GM20431 (cell line): ENCODE data around the gene MKS1.

Experiments used
- in situ Hi-C: fragments of 300-500 bp; cut with MseI, MboI; formaldehyde crosslinking; loops from one replicate; pipeline ENCODE4 v1.15.0; 2020; ENCODE audit warnings: low sequenced_read_pairs; ENCODE audit not compliant: unreplicated experiment

Gene MKS1

DNA sequence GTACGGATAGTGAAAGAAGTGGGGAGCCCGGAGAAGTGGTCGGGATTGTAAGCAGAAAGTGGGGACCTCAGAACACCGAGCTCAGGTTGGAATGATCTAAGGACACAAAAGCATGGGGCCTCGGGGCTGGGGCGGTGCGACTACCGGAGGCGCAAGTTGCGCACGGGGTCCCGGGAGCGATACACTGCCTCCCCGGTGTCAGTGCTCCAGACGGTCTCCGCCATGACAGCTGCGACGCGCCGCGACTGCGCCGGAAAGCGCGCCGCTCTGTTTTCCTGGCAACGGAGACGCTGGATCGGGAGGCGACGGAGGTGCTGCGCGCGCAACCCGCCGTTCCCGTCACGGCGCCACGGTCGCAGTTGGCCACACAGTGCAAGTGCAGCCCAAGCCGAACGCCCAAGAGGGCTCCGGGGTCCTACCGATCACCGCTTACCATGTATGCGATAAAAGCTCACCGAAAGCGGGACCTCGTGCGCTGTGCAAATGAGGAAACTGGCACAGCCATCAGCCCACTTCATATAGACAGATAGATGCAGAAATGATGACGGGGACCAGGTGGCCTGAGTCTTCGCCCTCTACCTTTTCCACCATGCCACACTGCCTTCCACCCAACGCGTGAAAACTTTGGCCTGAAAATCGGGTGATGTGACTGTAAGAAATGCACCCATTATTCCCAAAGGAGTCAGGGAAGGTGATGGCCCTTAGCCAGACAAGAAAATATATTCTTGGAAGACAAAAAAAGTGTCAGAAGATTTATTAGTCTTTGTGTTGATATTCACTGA lies at the start of gene MKS1:
Gene MKS1, minus strand, starts transcription at position 249 of the 782 bp plus-strand sequence. Its CDS starts 25 bp downstream, at position 224.
- in situ Hi-C loops = no loop called here

- in situ Hi-C loops = no loop called here
Observed at GRCh38 chr17:58268326-58268725, 49.3 kb upstream of the MKS1 start.

GRCh38 chr17:58267347-58268324 lies 48.6 kb upstream of the MKS1 start:
- in situ Hi-C loops = no loop called here

DNA sequence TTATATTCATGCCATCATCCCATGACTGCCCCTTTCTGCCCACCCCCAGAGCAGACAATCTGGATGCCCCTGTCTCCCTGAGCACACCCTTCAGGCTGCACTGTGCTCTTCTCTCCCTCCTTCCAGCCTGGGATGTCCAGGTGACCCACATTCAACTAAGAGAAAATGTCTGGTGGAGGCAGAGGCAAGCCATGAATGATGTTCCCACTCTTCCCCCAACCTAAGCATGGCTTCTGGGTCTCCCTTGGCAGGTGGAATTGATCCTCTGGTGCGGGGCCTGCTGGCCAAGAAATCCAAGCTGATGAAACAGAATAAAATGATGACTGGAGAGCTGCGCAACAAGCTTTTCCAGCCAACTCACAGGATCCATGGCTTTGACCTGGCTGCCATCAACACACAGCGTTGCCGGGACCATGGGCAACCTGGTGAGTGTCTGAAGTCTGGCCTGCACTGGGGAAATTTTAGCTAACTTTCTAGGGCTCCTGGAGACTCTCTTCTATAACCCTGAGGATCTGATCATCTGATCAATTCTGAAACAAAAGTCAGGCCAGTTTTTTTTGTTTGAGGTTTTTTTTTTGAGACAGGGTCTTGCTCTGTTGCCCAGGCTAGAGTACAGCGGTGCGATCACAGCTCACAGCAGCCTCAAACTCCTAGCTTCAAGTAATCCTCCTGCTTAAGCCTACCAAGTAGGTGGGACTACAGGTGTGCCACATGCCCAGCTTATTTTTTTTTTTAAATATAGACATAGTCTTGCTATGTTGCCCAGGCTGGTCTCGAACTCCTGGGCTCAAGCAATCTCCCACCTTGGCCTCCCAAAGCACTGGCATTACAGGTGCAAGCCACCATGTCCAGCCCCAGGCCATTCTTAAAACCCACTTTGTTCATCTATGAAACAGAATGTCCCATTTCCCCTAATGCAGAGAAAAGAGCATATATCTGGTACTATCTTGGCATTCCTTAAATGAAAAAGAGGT lies 47.1 kb upstream of the MKS1 start:
- in situ Hi-C loops = no loop called here

GRCh38 chr17:58265271-58265670 lies 46.2 kb upstream of the MKS1 start:
- in situ Hi-C loops = no loop called here

DNA sequence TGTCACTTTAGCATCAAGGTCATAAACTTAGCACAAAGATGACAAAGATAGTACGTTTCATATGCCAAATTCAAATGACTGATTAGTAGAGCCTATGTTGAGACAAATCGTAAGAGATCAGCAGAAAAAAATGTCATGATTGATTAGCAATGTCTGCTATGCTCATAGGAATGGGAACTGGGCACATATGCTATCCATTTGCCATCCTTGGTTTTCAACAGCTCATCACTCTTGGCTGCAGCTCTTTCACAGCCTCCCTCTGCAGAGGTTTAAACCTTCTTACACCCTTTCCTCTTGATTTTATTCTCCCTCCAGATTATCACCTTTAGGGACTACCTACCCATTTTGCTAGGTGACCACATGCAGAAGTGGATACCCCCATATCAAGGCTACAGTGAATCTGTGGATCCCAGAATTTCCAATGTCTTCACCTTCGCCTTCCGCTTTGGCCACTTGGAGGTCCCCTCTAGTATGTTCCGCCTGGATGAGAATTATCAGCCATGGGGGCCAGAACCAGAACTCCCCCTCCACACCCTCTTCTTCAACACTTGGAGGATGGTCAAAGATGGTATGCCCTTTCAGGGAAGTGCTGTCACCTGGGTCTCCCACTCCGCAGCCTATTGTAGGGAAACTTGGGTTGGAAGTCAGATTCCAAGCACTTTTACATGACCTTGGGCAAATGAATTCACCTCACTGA lies 45.5 kb upstream of the MKS1 start:
- in situ Hi-C loops = no loop called here

DNA sequence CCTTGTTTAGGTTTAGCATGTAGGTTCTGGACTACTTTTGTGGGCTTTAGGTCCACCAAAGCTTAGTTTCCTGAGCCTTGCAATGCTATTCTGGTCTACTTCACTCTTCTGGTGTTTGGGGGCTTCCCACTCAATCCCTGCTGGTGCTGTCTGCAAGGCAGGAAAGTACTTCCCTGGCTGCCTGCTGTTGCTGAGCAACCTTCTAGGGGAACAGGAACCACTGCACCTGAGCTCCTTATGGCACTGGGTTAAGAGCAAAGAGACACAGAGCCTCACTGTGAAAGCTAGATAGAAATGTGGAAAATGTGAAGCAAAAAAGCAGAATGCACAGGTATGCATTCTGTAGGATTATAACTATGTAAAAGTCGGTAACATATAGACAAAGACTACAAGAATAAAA lies 44.7 kb upstream of the MKS1 start:
- in situ Hi-C loops = no loop called here

DNA sequence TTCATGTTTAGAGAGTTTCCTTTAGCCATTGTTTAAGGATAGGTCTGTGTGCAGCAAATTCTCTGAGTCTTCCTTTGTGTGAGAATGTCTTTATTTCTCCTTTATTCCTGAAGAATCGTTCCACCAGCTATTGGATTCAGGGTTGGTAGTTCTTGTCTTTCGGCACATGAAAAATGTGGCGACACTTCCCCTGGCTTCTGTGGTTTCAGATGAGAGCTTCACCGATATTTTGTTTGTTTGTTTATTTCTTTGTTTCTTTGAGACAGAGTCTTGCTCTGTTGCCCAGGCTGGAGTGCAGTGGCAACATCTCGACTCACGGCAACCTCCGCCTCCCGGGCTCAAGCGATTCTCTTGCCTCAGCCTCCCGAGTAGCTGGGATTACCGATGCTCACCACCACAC lies 43.1 kb upstream of the MKS1 start:
- in situ Hi-C loops = no loop called here

DNA sequence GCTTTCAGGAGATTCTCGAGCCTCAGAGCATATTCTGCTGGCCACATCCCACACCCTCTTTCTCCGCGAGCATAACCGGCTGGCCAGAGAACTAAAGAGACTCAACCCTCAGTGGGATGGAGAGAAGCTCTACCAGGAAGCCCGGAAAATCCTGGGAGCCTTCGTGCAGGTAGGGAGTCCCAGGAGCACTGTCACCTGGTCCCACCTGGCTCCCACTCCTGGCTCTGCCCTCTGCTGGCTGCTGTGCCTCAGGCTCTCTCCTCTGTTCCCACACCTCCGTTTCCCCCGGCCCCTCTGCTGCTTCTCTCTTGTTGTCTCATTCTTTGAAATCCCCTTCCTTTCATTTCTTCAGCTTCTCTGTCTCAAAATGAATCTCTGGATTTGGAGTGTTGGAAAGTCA lies 35.7 kb upstream of the MKS1 start:
- in situ Hi-C loops = no loop called here

DNA sequence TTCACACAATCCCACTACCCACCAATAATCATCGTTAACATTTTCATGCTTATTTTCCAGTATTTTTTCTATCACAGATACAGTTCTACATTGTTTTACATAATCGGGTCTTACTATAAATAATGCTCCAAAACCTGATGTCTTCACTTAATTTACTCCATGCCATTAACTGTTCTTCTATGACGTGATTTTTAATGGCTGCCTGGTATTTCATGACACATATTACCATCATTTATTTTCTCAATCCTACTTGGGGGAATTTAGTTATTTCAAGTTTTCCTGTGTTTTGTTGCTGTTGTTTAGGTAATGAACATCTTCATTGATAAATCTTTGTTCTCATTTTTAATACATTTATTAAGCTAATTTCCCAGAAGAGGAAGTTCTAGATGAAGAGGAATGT lies 34.0 kb upstream of the MKS1 start:
- in situ Hi-C loops = no loop called here

DNA sequence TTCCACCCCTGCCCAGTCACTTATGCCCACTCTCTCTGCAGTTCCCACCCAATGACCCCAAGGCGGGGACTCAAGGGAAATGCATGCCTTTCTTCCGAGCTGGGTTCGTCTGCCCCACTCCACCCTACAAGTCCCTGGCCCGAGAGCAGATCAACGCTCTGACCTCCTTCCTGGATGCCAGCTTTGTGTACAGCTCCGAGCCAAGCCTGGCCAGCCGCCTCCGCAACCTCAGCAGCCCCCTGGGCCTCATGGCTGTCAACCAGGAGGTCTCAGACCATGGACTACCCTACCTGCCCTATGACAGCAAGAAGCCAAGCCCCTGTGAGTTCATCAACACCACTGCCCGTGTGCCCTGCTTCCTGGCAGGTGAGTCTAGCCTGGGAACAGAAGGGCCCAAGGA lies 33.1 kb upstream of the MKS1 start:
- in situ Hi-C loops = no loop called here

GRCh38 chr17:58250344-58251011 lies 31.4 kb upstream of the MKS1 start:
- in situ Hi-C loops = no loop called here

DNA sequence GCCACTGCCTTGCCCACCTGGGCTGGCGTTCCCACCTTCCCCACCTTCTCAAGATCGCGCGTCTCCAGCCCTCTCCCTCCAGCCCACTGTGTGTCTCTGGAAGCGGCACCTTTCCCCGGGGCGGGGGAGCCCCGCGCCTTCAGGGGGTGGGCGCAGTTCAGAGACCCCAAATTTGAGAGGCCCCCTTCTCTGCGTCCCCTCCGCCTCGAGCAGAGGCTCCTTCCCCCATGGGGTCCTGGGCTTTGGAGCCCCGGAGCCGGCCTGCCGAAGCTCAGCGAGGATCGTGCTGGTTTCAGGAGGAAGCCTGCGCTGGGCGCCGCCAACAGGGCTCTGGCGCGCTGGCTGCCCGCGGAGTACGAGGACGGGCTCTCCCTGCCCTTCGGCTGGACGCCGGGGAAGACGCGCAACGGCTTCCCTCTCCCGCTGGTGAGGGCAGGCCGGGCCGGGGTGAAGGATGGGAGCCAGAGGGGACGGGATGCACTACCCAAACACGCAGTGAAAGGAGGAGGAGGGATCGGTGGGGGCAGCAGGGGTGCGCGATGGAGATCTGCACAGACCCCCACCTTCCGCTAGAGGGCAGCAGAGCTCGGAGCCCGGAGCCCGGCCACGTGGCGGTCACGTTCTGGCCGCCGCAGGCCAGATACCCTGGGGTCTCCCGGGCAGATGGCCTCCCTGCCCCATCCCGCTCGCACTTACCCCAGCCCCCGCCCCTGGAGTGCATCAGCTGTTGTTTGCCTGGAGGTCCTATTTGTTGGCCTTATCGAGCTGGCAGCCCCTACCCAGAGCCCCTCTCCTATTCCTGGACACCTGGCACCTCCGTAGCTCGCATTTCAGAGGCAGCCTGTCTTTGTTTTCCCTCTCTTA lies 30.4 kb upstream of the MKS1 start:
- in situ Hi-C loops = no loop called here

DNA sequence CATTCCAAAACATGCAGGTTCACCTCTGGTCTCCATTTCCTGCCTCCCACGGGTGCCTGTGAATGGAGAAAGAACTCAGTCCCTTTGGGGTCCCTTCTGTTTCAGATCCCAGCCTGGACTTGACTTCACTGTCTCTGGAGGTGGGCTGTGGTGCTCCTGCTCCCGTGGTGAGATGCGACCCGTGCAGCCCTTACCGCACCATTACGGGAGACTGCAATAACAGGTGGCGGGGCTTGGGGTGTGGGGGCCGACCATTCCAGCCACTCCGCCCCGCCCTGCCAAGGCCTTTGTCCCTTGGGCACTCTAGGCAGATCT lies 29.9 kb upstream of the MKS1 start:
- in situ Hi-C loops = no loop called here

GRCh38 chr17:58247511-58248363 lies 28.7 kb upstream of the MKS1 start:
- in situ Hi-C loops = no loop called here

DNA sequence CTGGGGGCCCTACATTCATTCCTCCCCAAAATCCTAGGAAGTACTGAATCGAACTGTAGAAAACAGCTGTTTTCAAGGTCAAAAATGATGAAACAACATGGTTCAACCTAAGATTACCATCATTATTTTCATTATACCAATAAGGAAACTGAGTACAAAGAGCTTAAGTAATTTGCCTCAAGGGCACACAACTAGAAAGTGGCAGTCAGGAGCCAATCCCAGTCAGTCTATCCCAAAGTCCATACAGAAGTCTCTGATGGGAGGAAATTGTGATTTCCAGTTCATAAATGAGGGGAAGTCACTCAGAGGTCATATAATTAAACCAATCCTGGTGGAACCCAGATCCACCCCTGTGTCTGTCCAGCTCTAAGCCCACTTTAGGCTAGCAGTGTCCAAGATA lies 27.7 kb upstream of the MKS1 start:
- in situ Hi-C loops = no loop called here

DNA sequence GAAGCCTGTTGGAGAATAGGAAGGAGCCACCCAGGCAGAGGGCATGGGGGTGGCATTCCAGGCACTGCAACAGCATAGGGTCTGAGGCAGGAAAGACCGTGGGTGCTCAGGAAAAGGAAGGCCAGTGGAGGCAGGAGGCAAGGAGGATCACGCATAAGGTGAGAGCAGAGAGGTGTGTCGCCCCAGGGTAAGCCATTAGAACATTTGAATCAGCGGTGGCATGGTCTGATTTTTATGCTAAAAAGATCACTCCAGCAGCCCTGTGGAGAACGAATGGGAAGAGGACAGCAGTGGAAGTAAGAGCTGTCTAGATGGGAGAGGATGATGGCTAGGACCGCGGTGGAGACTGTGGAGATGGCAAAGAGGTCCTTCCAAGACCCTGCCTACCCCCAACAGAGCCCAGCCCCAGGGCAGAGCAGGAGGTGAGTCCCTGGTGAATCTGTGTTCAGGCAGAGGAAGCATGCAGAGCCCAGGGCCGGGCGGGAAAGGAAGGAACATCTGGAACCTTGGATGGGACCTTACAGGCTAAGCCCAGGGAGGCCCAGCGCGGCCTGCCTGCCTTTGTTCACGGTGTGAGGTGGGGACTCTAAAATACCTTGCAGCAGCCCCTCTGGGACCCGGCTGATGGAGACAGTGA lies 27.2 kb upstream of the MKS1 start:
- in situ Hi-C loops = no loop called here
